Loucy (cell line): ENCODE results near the gene F11R.

Source experiments
- H2AFZ ChIP-seq: fragments of 200-600 bp; sonication (generic); 2 replicates; pipeline ENCODE4 v1.6.0; 2016; ENCODE audit warnings: antibody characterized with exemption, mild to moderate bottlenecking, low read length, moderate library complexity
- H3F3A ChIP-seq: fragments of 200-600 bp; 2 replicates; pipeline ENCODE4 v1.6.0; 2016; ENCODE audit warnings: antibody characterized with exemption, low read depth, mild to moderate bottlenecking
- H3K27me3 ChIP-seq: fragments of 200-600 bp; sonication (generic); 2 replicates; pipeline ENCODE4 v1.6.1; 2014; ENCODE audit warnings: low read length, mild to moderate bottlenecking; ENCODE audit not compliant: insufficient read depth, poor library complexity, severe bottlenecking
- H3K36me3 ChIP-seq: fragments of 200-600 bp; sonication (generic); 2 replicates; pipeline ENCODE4 v1.6.1; 2016; ENCODE audit warnings: low read length; ENCODE audit not compliant: insufficient read depth
- H3K4me1 ChIP-seq: fragments of 200-600 bp; sonication (generic); 2 replicates; pipeline ENCODE4 v1.5.1; 2014; ENCODE audit warnings: low read length, mild to moderate bottlenecking; ENCODE audit not compliant: insufficient read depth, poor library complexity, severe bottlenecking
- H3K4me2 ChIP-seq: fragments of 200-600 bp; sonication (generic); 2 replicates; pipeline ENCODE4 v1.6.0; 2014; ENCODE audit warnings: antibody characterized with exemption, low read length, low read depth, mild to moderate bottlenecking; ENCODE audit not compliant: poor library complexity, severe bottlenecking
- H3K4me3 ChIP-seq: fragments of 200-600 bp; sonication (generic); 2 replicates; pipeline ENCODE4 v1.5.1; 2014; ENCODE audit warnings: low read length, mild to moderate bottlenecking, mixed read lengths; ENCODE audit not compliant: poor library complexity, severe bottlenecking
- H3K79me2 ChIP-seq: fragments of 200-600 bp; sonication (generic); 2 replicates; pipeline ENCODE4 v1.6.1; 2014; ENCODE audit warnings: low read length; ENCODE audit not compliant: insufficient read depth
- H3K9ac ChIP-seq: fragments of 200-600 bp; sonication (generic); 2 replicates; pipeline ENCODE4 v1.6.0; 2014; ENCODE audit warnings: mild to moderate bottlenecking, low read depth, low read length, moderate library complexity; ENCODE audit not compliant: poor library complexity, severe bottlenecking
- H3K9me2 ChIP-seq: fragments of 200-600 bp; sonication (generic); replicated peaks from 2 replicates; pipeline ENCODE4 v1.6.1; 2016; ENCODE audit warnings: low read depth, low read length, mixed read lengths
- H3K9me3 ChIP-seq: fragments of 200-600 bp; sonication (generic); 2 replicates; pipeline ENCODE4 v1.6.1; 2014; ENCODE audit warnings: mild to moderate bottlenecking, antibody characterized with exemption, low read length, low read depth; ENCODE audit not compliant: insufficient read depth
- H4K20me1 ChIP-seq: fragments of 200-600 bp; sonication (generic); 2 replicates; pipeline ENCODE4 v1.6.0; 2014; ENCODE audit warnings: antibody characterized with exemption, low read length, mild to moderate bottlenecking; ENCODE audit not compliant: insufficient read depth, poor library complexity, severe bottlenecking
- EZH2phosphoT487 ChIP-seq: fragments of 200-600 bp; IDR thresholded peaks from 2 replicates; pipeline ENCODE4 v1.6.1; 2018; ENCODE audit warnings: antibody characterized with exemption, mild to moderate bottlenecking, moderate library complexity, borderline replicate concordance
- TF ChIP-seq, protein P1 (sequence below): fragments of 200-600 bp; sonication (generic); conservative IDR thresholded peaks from 2 replicates; pipeline ENCODE4 v1.5.1; 2014; ENCODE audit warnings: mild to moderate bottlenecking, antibody characterized with exemption, low read length

Gene F11R

DNA sequence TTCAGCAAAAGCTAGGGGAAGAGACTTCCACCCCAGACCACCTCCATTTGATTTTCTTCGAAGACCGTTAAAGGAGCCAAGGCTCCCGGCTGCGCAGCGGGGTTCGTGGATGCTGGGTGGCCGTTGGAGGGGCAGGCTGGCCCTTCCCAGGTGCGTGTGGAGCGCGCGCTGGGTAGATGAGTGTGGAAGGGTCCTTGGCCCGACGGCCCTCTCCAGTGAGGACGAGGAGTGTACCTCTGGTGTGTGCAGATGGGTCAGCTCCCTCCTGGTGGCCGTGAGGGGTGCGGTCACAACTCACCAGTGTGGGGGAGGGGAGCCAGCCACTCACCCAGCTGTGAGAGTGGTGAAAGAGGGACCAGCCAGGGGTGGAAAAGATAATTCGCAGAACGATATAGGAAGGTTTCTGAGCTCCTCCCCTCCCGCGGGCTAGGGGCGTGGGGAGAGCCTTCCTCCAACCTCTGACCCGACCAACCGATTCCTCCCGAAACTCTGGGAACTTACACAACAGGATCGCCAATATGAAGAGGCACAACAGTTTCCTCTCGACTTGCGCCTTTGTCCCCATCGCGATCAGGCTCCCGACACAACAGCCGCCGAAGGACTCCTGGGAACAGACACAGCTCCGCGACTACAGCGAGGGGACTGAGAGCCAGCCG, at the start of gene F11R:
Gene F11R, minus strand, starts transcription at position 644 of the 656 bp plus-strand sequence. Its CDS starts 79 bp downstream, at position 565.
- Histone ChIP-seq H3K9ac (peak within 1 kb of the TSS; percentile 73), H3K4me1 (peaks cover 38% of the 10 kb centered on the region), H4K20me1 (peaks cover 4% of the 10 kb centered on the region), H3K9me2 (no peaks in the 10 kb centered on the region), H3K27me3 (no peaks in the 10 kb centered on the region), H3K9me3 (no peaks in the 10 kb centered on the region), H3K79me2 (peaks cover 29% of the 10 kb centered on the region; the same call in 1 of the 2 replicates), H2AFZ (peak within 1 kb of the TSS; percentile 96), H3F3A (0 out of 2 replicates have a peak, but pooled peaks cover 3% of the 10 kb centered on the region), H3K36me3 (no peaks in the 10 kb centered on the region), H3K4me2 (peak within 1 kb of the TSS; percentile 89), H3K4me3 (peak within 1 kb of the TSS; percentile 79)
- TF ChIP-seq, protein P1, sequence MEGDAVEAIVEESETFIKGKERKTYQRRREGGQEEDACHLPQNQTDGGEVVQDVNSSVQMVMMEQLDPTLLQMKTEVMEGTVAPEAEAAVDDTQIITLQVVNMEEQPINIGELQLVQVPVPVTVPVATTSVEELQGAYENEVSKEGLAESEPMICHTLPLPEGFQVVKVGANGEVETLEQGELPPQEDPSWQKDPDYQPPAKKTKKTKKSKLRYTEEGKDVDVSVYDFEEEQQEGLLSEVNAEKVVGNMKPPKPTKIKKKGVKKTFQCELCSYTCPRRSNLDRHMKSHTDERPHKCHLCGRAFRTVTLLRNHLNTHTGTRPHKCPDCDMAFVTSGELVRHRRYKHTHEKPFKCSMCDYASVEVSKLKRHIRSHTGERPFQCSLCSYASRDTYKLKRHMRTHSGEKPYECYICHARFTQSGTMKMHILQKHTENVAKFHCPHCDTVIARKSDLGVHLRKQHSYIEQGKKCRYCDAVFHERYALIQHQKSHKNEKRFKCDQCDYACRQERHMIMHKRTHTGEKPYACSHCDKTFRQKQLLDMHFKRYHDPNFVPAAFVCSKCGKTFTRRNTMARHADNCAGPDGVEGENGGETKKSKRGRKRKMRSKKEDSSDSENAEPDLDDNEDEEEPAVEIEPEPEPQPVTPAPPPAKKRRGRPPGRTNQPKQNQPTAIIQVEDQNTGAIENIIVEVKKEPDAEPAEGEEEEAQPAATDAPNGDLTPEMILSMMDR: 0 out of 2 replicates have a peak, but pooled peaks have one; percentile 17
- TF ChIP-seq EZH2phosphoT487: no peak

DNA sequence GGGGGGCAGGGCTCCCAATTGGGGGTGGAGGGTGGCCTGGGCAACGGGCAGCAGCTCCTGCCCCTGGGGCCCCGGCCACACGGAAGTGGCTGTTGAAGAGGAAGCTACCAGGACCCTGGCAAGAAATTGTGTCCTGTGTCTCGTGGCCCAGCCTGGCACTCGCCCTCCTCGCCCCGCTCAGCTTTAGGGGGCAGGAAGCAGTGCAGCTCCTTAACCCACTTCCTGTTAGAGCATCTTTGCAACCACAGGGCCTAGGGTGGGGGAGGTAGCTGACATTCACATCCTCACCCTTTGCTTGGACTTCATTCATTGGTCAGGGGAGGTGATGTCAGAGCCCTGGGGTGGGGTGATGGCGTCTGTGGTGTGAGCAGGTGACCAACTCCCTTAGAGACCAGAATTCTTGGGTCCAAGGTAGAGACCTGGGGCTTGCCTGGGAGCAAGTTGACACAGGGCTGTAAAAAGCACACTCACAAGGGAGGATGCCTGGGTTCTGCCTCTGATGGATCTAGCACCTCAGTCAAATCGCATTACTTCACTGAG, 48.8 kb upstream of the F11R start, which contains the start of gene ARHGAP30:
Gene ARHGAP30, minus strand, starts transcription at position 161 of the 540 bp plus-strand sequence. CDS start 267 bp downstream, outside the sequence.
- peak within 1 kb of the TSS; percentile 99 for H3K4me2 ChIP-seq
- H3K9ac ChIP-seq: peak within 1 kb of the TSS; percentile 99

DNA sequence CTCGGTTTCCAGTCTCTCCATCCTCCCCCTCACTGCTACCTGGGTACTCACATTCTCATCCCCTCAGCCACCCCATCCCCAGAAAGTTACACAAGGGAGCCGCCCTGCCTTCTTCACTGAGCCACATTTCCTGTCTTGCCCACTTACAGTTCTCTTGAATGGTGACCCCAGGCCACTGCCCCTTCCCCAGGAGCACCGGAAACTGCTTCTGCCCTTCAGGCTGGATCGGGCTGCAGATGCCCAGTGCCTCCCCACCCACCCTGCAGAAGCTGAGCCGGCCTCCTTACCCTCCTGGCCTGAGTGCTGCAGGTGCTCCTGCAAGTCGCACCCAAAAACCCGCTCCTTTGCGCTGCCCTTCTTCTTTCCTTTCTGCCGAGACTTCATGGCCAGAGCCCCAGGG, 48.3 kb upstream of the F11R start:
- H4K20me1 ChIP-seq: peaks cover 33% of the 10 kb centered on the region
- peak overlapping the region; percentile 99 for H3K9ac ChIP-seq
- TF ChIP-seq, protein P1: no peak
- no peak for TF ChIP-seq EZH2phosphoT487
- no peaks in the 10 kb centered on the region for H3K27me3 ChIP-seq
- peaks cover 51% of the 10 kb centered on the region for H3K79me2 ChIP-seq
- H3K4me1 ChIP-seq: peaks cover 64% of the 10 kb centered on the region
- H3F3A ChIP-seq: 0 out of 2 replicates have a peak, but pooled peaks cover 3% of the 10 kb centered on the region
- no peaks in the 10 kb centered on the region for H3K9me2 ChIP-seq
- H3K9me3 ChIP-seq: no peaks in the 10 kb centered on the region
- H3K4me2 ChIP-seq: peak overlapping the region; percentile 99
- peak overlapping the region; percentile 98 for H3K4me3 ChIP-seq
- H3K36me3 ChIP-seq: no peaks in the 10 kb centered on the region
- H2AFZ ChIP-seq: no peak overlapping the region

More for the DNA sequence above, 48.8 kb upstream of the F11R start, which contains the start of gene ARHGAP30:
- Histone ChIP-seq H3K79me2 (peaks cover 46% of the 10 kb centered on the region), H3F3A (0 out of 2 replicates have a peak, but pooled peaks cover 3% of the 10 kb centered on the region), H3K9me2 (no peaks in the 10 kb centered on the region), H3K27me3 (no peaks in the 10 kb centered on the region), H4K20me1 (peaks cover 28% of the 10 kb centered on the region), H3K9me3 (no peaks in the 10 kb centered on the region), H2AFZ (no peak within 1 kb of the TSS), H3K36me3 (no peaks in the 10 kb centered on the region), H3K4me3 (peak within 1 kb of the TSS; percentile 98), H3K4me1 (peaks cover 61% of the 10 kb centered on the region)
- no peak for TF ChIP-seq EZH2phosphoT487
- TF ChIP-seq, protein P1: no peak
